NCI-H2227 (cell line): ENCODE data around the gene TMEM187.
"Not testable (repeated sequence)": the region's sequence is repeated elsewhere in the genome, so short reads cannot be mapped to it uniquely, and the experiment has no call there.

ENCODE experiments used
- DNase-seq: peaks from one replicate; lab custom pipeline; 2025; ENCODE audit not compliant: unreplicated experiment; lab: John Stamatoyannopoulos, UW

Gene TMEM187

GRCh38 chrX:153994398-153994797 lies 21.8 kb downstream of the TMEM187 start:
- DNase-seq = not testable (repeated sequence)

- DNase-seq = no peak
These were observed 22.9 kb downstream of the TMEM187 start for GRCh38 chrX:153995504-153995903.

- DNase-seq = no peak
These were observed 26.9 kb downstream of the TMEM187 start for GRCh38 chrX:153999359-154000037.

GRCh38 chrX:154000051-154000450 lies 27.5 kb downstream of the TMEM187 start:
- no peak for DNase-seq

GRCh38 chrX:154002215-154002719 lies 29.7 kb downstream of the TMEM187 start:
- peak; percentile 52 for DNase-seq

- DNase-seq = no peak
These were observed 31.8 kb downstream of the TMEM187 start for GRCh38 chrX:154004315-154004714.

GRCh38 chrX:154006947-154007346 lies 34.4 kb downstream of the TMEM187 start:
- no peak for DNase-seq

GRCh38 chrX:154008521-154008920 lies 36.0 kb downstream of the TMEM187 start:
- DNase-seq = no peak

- no peak for DNase-seq
These were observed 38.0 kb downstream of the TMEM187 start for GRCh38 chrX:154010330-154011087.

GRCh38 chrX:154011376-154012335 lies 39.1 kb downstream of the TMEM187 start:
- no peak for DNase-seq

- no peak for DNase-seq
These were observed 39.9 kb downstream of the TMEM187 start for GRCh38 chrX:154012336-154012991.

- DNase-seq = no peak
These were observed 40.5 kb downstream of the TMEM187 start for GRCh38 chrX:154013001-154013421.

GRCh38 chrX:154013614-154014360 lies 41.2 kb downstream of the TMEM187 start:
- DNase-seq = peak; percentile 54

- no peak for DNase-seq
These were observed 42.2 kb downstream of the TMEM187 start for GRCh38 chrX:154014429-154015380.

- DNase-seq = no peak
These were observed 43.2 kb downstream of the TMEM187 start for GRCh38 chrX:154015581-154016264.

GRCh38 chrX:154016366-154017076 lies 44.0 kb downstream of the TMEM187 start:
- no peak for DNase-seq

GRCh38 chrX:154017766-154018517 lies 45.4 kb downstream of the TMEM187 start:
- no peak for DNase-seq
